ENCODE measurements around the gene SPEN. TPM values are rescaled to one million over a fixed set of nuclear protein-coding genes. Genes with fewer than 3 reads are reported as not detected.

SPEN gene
- total RNA-seq, 1 donor from 2014 or later = 24.0 TPM

DNA sequence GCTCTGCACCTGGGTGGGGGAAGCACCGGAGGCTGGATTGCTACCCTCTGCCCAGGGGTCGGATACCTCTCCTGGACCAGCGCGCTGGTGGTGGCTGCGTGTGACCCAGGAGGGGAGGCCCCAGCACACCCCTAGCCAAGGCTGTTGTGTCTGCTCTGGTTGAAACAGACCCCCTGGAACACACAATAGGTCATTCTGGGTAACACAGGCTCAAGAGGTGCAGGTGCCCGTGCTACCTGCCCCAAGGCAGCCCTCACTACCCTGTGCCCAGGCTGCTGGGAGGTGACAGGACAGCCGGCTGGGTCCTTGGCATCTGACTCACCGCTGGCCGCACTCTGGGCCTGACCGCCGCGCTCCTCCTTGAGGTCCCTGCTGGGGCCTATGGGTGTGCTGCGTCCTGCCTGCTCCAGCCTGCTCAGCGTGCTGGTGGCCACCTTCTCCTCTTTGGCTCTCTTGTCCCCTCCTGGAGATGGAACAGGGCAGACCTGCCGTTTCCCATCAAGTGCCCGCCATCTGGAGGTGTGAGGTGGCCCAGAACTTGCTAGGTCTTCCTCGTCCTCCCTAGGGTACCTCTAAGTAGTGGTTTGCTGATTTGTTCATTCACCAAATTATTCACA lies 98.4 kb downstream of the SPEN start:
- Histone ChIP-seq H3K27me3 (ENCODE audit: control insufficient read depth, insufficient read depth, low read length) (no peaks in the 10 kb centered on the region), H3K36me3 (ENCODE audit: control insufficient read depth, insufficient read depth, low read length) (peaks cover 4% of the 10 kb centered on the region), H3K4me3 (ENCODE audit: low read depth, low read length) (no peak overlapping the region)
- no peak for TF ChIP-seq CTCF (IDR thresholded peaks at IDR 0.05; ENCODE audit: insufficient read depth, low read length, poor library complexity, severe bottlenecking)
- DNase-seq (ENCODE audit: low read depth) = no peak

DNA sequence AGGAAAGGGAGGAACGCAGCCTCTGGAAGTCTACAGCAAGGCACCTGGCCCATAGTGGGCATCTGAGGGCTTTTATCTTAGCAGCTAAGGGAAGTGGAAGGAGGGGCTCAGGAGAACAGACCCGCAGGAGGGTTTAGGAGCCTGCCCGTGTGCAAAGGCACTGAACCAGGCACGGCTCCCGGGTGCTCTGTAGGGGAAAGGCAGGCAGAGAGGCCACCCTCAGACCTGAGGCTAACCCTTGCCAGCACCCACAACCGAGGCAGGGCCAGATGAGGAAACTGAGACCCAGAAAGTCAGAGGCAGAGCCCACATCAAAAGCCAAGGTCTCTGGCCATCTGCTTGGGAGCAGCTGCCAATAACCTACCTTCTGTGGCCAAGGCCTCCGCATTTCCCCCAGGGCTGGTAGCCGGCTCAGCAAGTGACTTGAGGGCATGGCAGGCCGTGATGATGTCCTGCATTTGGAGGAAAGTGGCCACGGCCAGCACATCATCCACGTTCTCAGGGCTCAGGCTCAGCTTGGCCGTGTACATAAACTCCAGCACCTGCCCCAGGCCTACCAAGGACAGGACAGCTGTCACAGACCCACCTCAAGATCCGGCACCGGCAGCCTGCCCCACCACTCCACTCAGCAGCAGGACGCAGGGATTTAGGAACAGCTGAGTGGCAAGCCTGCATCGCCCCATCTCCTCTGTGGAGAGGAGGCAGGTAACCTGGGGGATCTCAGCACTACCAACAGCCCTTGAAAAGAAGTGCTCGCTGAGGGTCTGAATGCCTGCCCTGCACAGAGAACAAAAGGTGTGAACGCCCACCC lies 99.3 kb downstream of the SPEN start:
- no peak for DNase-seq (ENCODE audit: low read depth)
- H3K36me3 ChIP-seq (ENCODE audit: control insufficient read depth, insufficient read depth, low read length) = peaks cover 4% of the 10 kb centered on the region

GRCh38 chr1:15947382-15948090 lies 100.0 kb downstream of the SPEN start:
- peaks cover 4% of the 10 kb centered on the region for H3K36me3 ChIP-seq (ENCODE audit: control insufficient read depth, insufficient read depth, low read length)

More for the DNA sequence above, 99.3 kb downstream of the SPEN start:
- no peaks in the 10 kb centered on the region for H3K27me3 ChIP-seq (ENCODE audit: control insufficient read depth, insufficient read depth, low read length)
- no peak overlapping the region for H3K4me3 ChIP-seq (ENCODE audit: low read depth, low read length)
- TF ChIP-seq CTCF (IDR thresholded peaks at IDR 0.05; ENCODE audit: insufficient read depth, low read length, poor library complexity, severe bottlenecking) = no peak

DNA sequence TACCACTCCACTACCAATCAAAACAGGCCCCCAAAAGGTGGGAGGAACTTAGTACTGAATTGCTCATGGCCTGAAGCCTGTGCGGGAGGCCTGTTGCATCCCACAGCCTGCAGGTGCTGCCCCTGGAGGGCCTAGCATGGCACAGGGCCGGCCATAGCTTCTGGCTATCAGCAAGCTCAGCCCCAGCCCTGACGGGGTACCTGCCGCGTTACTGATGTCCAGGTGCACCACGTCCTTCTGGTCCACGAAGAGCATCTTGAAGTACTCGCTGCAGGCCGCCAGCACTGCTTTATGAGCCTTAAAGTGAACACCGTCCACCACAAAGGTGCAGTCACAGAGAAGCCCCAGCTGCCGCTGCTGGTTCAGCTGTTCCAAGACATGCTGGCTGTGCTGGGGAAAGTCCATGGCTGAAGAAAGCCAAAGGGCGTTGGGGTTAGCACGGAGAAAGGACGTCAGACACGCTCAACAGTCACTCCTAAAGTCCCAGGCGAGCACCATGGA lies 100.6 kb downstream of the SPEN start:
- no peaks in the 10 kb centered on the region for H3K27me3 ChIP-seq (ENCODE audit: control insufficient read depth, insufficient read depth, low read length)
- H3K4me3 ChIP-seq (ENCODE audit: low read depth, low read length) = no peak overlapping the region
- no peak for DNase-seq (ENCODE audit: low read depth)
- no peak for TF ChIP-seq CTCF (IDR thresholded peaks at IDR 0.05; ENCODE audit: insufficient read depth, low read length, poor library complexity, severe bottlenecking)
- peaks cover 4% of the 10 kb centered on the region for H3K36me3 ChIP-seq (ENCODE audit: control insufficient read depth, insufficient read depth, low read length)

More at GRCh38 chr1:15947382-15948090, 100.0 kb downstream of the SPEN start:
- H3K4me3 ChIP-seq (ENCODE audit: low read depth, low read length) = no peak overlapping the region
- TF ChIP-seq CTCF (IDR thresholded peaks at IDR 0.05; ENCODE audit: insufficient read depth, low read length, poor library complexity, severe bottlenecking) = no peak
- no peaks in the 10 kb centered on the region for H3K27me3 ChIP-seq (ENCODE audit: control insufficient read depth, insufficient read depth, low read length)
- no peak for DNase-seq (ENCODE audit: low read depth)

DNA sequence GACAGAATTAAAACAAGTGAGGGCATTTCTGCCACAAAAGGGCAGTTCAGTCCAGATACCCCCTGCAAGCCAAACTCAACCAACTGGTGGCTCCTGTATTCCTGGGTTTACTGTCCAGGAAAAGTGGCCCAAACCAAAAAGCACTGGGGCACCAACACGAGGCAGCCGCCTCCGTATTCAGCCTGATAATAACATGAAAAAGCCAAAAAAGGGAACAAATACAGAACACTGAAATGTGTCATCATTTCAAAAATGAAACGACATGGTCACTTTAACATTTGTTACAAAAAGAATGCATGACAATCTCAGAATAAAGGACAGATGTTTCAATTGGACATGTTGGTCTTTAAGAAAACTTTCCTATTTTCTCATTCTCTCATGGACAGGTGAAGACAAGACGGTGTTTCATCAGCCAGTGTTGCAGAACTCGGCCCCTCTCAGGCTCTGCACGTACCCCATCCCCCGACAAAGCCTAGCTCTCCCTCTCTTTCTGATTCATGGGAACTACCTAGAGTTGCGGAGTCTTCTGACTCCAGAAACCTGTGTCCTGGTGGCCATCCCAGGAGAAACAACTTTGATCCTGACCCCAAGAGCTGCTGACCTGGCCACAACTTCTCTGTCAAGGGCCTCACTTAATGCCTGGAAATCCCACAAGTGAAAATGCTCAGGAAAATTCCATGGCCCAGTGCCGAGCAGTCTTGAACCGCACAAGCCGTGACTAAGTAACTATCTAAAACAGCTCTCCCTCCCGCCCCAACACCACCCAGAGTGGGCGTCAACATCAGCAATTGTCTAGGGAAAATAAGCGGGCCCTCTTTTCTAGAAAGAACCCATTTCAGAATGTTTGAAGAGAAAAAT lies 101.3 kb downstream of the SPEN start:
- DNase-seq (ENCODE audit: low read depth) = peak; percentile 87
- TF ChIP-seq CTCF (IDR thresholded peaks at IDR 0.05; ENCODE audit: insufficient read depth, low read length, poor library complexity, severe bottlenecking) = peak; percentile 3
- H3K36me3 ChIP-seq (ENCODE audit: control insufficient read depth, insufficient read depth, low read length) = peaks cover 4% of the 10 kb centered on the region
- no peaks in the 10 kb centered on the region for H3K27me3 ChIP-seq (ENCODE audit: control insufficient read depth, insufficient read depth, low read length)
- no peak overlapping the region for H3K4me3 ChIP-seq (ENCODE audit: low read depth, low read length)

Measured in kidney epithelial cell (primary cell).